Small intestine (tissue), 7 donors: Measurements from ENCODE around the gene KDSR. TPM values are rescaled to one million over a fixed set of nuclear protein-coding genes. Genes with fewer than 3 reads are reported as not detected.

Experiments used
- DNase-seq, 2 donors: peaks; one replicate each; pipeline versions ENCODE4 v3.0.0 to v3.0.0-alpha.2; 2013
- FAIRE-seq: peaks from 2 replicates; lab custom pipeline; 2012; peaks lifted over from hg19 to GRCh38; lab: Jason Lieb, UNC
- H3K27ac ChIP-seq, 3 donors: one replicate each; pipeline ENCODE4 v1.5.1; 2013; ENCODE audit warnings: low read length in 2 of 3, mild to moderate bottlenecking in 2 of 3, control low read depth in 1 of 3, inconsistent platforms in 1 of 3, low read depth in 1 of 3, moderate library complexity in 1 of 3
- H3K27me3 ChIP-seq, 3 donors: one replicate each; pipeline ENCODE4 v1.6.1; 2013; ENCODE audit warnings: low read length in 3 of 3, inconsistent platforms in 1 of 3; ENCODE audit not compliant: control insufficient read depth in 3 of 3, insufficient read depth in 3 of 3
- H3K36me3 ChIP-seq, 3 donors: one replicate each; pipeline ENCODE4 v1.6.1; 2013; ENCODE audit warnings: low read length in 3 of 3, inconsistent platforms in 1 of 3, low read depth in 1 of 3, mild to moderate bottlenecking in 1 of 3, moderate library complexity in 1 of 3; ENCODE audit not compliant: control insufficient read depth in 3 of 3, insufficient read depth in 2 of 3
- H3K4me1 ChIP-seq, 3 donors: one replicate each; pipeline ENCODE4 v1.6.1; 2013; ENCODE audit warnings: low read length in 2 of 3, inconsistent platforms in 1 of 3, low read depth in 1 of 3, mild to moderate bottlenecking in 1 of 3, moderate library complexity in 1 of 3; ENCODE audit not compliant: control insufficient read depth in 3 of 3, insufficient read depth in 2 of 3
- H3K4me3 ChIP-seq, 3 donors: one replicate each; pipeline ENCODE4 v1.5.1; 2013; ENCODE audit warnings: low read length in 3 of 3, control low read depth in 1 of 3, inconsistent platforms in 1 of 3, low read depth in 1 of 3, mild to moderate bottlenecking in 1 of 3, moderate library complexity in 1 of 3
- H3K9me3 ChIP-seq, 2 donors: one replicate each; pipeline ENCODE4 v1.6.1; 2013; ENCODE audit warnings: low read depth in 1 of 2, low read length in 1 of 2; ENCODE audit not compliant: control insufficient read depth in 2 of 2, insufficient read depth in 1 of 2
- WGBS, 3 donors: extraction: QIAGEN DNeasy Blood & Tissue Kit; methylation state at CpG; one replicate each; pipeline ENCODE4 v1.1.7; 2013; 5-methylcytosine and 5-hydroxymethylcytosine counted together
- polyA plus RNA-seq, 4 donors: library from polyadenylated mRNA; stranded (reverse) in 3 of 4; unstranded in 1 of 4; fragments of 200-250 nt in 3 of 4; fragments of 120-200 nt in 1 of 4; gene quantifications; one replicate each; pipeline versions ENCODE4 v1.2.1 to v1.2.3, GENCODE V29; 2013
- donor health status: healthy with polysubstance abuse.
- donor health status: control.
- donor health status: control.
- donor health status: Bipolar disorder and iron deficiency.
- donor health status: healthy.

Gene KDSR
- polyA plus RNA-seq, 4 donors: 5.8 to 40.6 (median 16.2) TPM

DNA sequence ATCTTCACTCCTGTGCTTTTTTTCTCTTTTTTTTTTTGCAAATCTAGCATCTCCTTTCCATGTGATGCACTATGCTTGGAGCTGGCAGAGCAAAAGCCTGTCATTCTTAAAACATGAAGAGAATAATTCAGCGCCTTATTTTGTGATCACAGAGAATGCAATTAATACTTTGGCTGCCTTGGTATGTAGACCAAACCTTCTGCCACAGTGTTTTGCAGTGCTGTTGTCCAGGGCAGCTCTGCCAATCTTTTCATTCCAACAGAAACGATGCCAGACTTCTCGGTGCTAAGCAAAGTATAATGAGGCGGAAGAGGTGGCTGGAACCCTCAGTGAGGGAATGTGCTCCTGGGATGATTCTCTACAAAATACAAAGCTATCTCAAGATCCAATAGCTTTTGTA lies 73.1 kb downstream of the KDSR start:
- 91 to 92% (median 91%) methylated on average over 4 of the region's 4 CpGs for WGBS, 3 donors
- H3K27me3 ChIP-seq: no peaks in the 10 kb centered on the region
- peaks cover 7 to 10% (median 9%) of the 10 kb centered on the region in 3 donors for H3K4me1 ChIP-seq
- H3K4me3 ChIP-seq: no peak overlapping the region
- DNase-seq (no peak), FAIRE-seq (no peak)
- H3K36me3 ChIP-seq: peaks cover 0 to 19% (median 3%) of the 10 kb centered on the region in 3 donors
- no peak overlapping the region for H3K27ac ChIP-seq
- H3K9me3 ChIP-seq: no peaks in the 10 kb centered on the region

DNA sequence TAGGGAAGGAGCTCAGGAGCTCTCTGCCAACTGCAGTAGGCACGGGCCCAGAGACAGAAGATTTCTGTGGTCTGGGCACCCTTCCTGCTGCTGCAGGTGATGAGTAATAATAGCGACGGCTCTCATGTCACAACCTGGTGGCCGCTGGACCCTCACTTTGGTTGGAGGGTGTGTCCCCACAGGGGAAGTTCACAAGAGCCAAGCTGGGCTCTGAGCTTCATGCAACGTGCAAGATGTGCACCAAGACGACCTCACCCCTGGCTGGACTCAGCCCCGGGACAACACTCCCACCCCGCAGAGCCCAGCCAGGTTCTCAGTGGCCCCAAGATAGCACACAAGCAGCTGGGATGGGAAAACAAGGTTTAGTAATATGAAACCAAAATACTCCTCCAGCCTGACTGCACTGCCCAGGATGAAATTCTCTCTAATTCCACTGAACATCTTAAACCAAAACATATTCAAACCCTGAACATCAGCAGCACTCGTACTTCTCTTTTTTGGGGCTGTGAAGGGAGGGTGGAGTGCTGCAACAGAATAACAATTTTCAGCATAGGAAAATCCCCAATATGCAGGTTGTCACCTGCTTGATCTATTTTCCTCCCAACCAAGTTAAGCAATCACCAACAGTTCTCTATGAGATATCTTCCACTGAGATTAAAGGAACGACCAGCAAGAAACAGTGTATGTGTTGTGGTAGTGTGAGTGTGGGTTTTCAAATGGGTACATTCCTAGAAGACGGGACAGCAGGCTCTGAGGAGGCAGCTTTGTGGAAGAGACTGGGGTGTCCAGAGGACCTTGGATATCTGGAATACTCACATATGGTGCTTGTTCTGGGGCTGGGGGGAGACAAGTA lies 73.9 kb downstream of the KDSR start:
- Histone ChIP-seq H3K4me1 (peaks cover under 1 to 4% (median 4%) of the 10 kb centered on the region in 3 donors), H3K27ac (no peak overlapping the region), H3K9me3 (no peaks in the 10 kb centered on the region), H3K27me3 (no peaks in the 10 kb centered on the region), H3K4me3 (no peak overlapping the region), H3K36me3 (peaks cover 0 to 19% (median 3%) of the 10 kb centered on the region in 3 donors)
- FAIRE-seq: no peak
- WGBS, 3 donors: 67 to 85% (median 74%) methylated on average over 11 of the region's 11 CpGs
- DNase-seq: no peak

DNA sequence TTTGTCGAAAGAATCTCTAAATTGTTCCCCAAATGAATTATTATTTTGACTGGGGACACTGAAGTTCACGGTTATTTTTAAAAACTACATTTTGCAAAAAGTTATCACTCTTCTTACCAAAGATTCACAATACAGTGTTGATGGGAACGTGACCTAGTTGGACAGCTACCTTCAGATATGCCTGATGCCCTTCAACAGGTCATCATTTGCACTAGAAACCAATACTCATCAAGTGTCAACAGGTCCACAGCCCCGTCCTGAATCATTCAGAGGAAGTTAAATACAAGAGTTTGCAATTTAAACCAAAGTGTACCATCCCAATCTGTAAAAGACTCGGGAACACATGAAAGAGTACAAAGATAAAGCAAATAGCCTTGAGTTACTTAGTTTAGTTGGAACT lies 75.7 kb downstream of the KDSR start:
- 88 to 93% (median 90%) methylated on average over 5 of the region's 5 CpGs for WGBS, 3 donors
- Histone ChIP-seq H3K4me1 (no peaks in the 10 kb centered on the region), H3K27ac (no peak overlapping the region), H3K27me3 (no peaks in the 10 kb centered on the region), H3K9me3 (no peaks in the 10 kb centered on the region), H3K36me3 (peaks cover 0 to 16% (median 3%) of the 10 kb centered on the region in 3 donors), H3K4me3 (no peak overlapping the region)
- no peak for DNase-seq
- FAIRE-seq: no peak

DNA sequence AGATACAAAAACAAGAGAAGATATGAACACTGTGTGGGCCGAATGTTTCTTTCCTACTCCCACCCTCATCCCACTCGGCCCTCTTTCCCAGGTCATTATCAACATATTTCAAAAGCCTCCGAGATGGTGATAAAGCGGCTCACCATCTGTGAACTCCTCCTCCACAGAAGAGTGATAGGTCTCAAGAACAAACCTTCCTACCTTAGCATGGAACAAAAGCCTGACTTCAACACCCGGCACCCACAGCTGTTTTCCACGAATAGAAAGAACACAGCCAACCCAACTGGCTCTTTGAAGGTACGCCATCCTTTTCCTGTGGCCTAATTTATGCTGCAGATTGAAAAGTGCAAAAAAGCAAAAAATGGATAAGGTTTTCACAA lies 76.2 kb downstream of the KDSR start:
- H3K4me1 ChIP-seq: no peaks in the 10 kb centered on the region
- H3K4me3 ChIP-seq: no peak overlapping the region
- no peaks in the 10 kb centered on the region for H3K27me3 ChIP-seq
- FAIRE-seq (no peak), DNase-seq (no peak)
- 86 to 92% (median 87%) methylated on average over 7 of the region's 7 CpGs for WGBS, 3 donors
- H3K36me3 ChIP-seq: peaks cover 0 to 14% (median 3%) of the 10 kb centered on the region in 3 donors
- H3K27ac ChIP-seq: peak overlapping the region in 1 of 3 donors; percentile 53
- H3K9me3 ChIP-seq: no peaks in the 10 kb centered on the region

DNA sequence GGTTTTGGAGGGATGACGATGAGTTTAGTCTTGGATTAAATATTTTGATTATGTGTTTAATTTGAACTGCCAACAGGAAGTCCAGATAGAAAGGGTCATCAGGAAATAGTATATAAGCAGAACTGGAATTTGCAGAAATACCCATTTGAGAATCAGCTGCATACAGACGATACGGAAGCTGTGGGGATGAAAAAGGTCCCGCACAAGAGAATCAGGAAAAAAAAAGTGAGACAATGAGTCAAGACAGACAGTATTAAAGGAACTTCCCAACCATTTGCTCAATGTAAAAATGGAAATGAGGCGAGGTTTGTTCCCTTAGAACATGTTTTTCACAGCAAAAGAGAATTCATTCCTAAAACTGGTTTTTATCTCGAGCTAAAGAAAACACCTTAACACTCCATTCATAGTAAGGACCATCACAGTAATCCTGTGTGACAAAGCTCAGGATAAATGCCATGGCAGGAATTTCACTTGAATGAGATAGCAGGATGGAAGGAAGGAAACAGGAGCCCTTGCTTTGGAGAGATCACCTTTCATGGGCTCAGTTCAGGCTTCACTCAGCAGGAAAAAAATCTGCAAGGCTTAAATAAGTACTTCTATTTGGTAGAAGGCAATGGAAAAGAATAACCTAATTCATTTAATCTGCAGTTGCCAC lies 76.7 kb downstream of the KDSR start:
- Histone ChIP-seq H3K27me3 (no peaks in the 10 kb centered on the region), H3K4me3 (no peak overlapping the region), H3K27ac (peak overlapping the region in 1 of 3 donors; percentile 53), H3K9me3 (no peaks in the 10 kb centered on the region), H3K36me3 (peaks cover 0 to 15% (median 3%) of the 10 kb centered on the region in 3 donors), H3K4me1 (no peaks in the 10 kb centered on the region)
- DNase-seq (no peak), FAIRE-seq (no peak)
- 80 to 94% (median 87%) methylated on average over 6 of the region's 6 CpGs for WGBS, 3 donors

DNA sequence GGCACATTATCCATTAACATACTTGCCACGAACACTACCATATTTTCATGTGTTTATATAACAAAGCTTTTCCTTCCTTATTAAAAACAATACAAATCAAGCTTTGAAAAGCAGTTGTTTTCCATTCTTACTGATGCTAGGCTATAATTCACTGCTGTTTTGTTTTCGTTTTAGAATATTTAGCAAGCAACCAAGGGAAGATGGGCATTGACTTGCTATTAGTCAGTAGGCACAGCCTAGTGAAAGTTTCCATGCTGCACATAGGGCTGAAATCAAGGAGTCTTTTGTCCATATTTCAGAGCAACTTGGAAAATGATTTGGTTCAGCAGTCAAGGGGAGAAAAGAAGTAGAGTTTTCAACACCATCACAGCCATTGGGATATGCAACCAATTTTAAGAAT lies 78.7 kb downstream of the KDSR start:
- peaks cover 0 to 18% (median 2%) of the 10 kb centered on the region in 3 donors for H3K36me3 ChIP-seq
- no peak for FAIRE-seq
- no peaks in the 10 kb centered on the region for H3K27me3 ChIP-seq
- no peaks in the 10 kb centered on the region for H3K4me1 ChIP-seq
- WGBS, 3 donors: 55 to 88% (median 76%) methylated on average over 2 of the region's 2 CpGs
- no peak overlapping the region for H3K27ac ChIP-seq
- H3K9me3 ChIP-seq: no peaks in the 10 kb centered on the region
- no peak for DNase-seq
- no peak overlapping the region for H3K4me3 ChIP-seq

DNA sequence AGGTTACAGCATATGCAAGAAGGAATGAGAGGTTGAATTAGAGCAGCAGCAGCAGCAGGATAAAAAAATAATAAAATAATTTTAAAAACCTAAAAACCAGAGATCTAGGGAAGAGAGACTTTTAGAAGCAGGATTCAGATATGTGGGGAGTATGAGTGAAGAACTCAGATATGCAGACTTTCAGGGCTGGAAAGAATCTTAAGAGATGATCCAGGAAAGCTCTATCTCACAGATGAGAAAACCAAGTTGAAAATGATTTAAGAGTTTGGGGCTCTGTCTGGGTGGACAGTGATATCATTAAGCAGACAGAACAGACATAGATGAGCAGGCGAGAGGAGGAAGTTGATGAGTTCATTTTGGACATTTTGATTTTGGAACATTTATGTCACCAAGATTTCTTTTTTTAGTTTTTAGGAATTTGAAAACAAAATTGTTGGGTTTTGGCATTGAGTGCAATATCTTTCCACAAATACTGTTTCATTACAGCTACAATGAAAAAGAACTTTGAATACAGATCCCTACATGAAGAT lies 79.2 kb downstream of the KDSR start:
- 73 to 89% (median 80%) methylated on average over 1 of the region's 1 CpG for WGBS, 3 donors
- H3K27ac ChIP-seq: no peak overlapping the region
- H3K9me3 ChIP-seq: no peaks in the 10 kb centered on the region
- FAIRE-seq: no peak
- H3K4me3 ChIP-seq: no peak overlapping the region
- no peak for DNase-seq
- no peaks in the 10 kb centered on the region for H3K4me1 ChIP-seq
- no peaks in the 10 kb centered on the region for H3K27me3 ChIP-seq
- peaks cover 0 to 14% (median 0%) of the 10 kb centered on the region in 3 donors for H3K36me3 ChIP-seq

DNA sequence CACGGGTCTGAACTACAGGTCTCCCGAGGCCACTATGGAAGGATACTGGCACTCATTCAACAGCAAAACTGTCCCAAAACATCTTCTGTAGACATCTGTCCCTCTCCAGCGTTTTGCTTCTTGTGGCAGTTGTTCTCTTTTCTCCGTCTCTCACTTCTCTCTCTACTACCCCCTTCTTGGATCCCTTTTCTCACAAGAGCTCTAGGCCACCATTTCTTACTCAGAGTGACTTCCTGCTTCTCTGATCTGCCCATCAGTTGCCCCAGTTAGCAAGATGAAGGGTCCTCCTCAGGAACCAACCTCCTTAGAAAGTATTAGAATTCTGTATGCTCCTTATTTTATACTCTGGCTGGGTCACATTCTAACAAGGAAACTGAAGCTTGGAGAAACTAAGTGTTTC lies 80.1 kb downstream of the KDSR start:
- no peaks in the 10 kb centered on the region for H3K4me1 ChIP-seq
- H3K27ac ChIP-seq: peak overlapping the region in 1 of 3 donors; percentile 17

More for the DNA sequence above, 80.1 kb downstream of the KDSR start:
- 79 to 89% (median 83%) methylated on average over 4 of the region's 4 CpGs for WGBS, 3 donors
- Histone ChIP-seq H3K36me3 (peaks cover 0 to 9% (median 0%) of the 10 kb centered on the region in 3 donors), H3K4me3 (no peak overlapping the region), H3K9me3 (no peaks in the 10 kb centered on the region), H3K27me3 (no peaks in the 10 kb centered on the region)
- DNase-seq (no peak), FAIRE-seq (no peak)
